GM10248 (cell line): ENCODE measurements around the gene ARHGEF7.

Source experiments
- CTCF ChIA-PET: fragments of 300-600 bp; sonication (Branson Sonifier 250); formaldehyde crosslinking; extraction: SDS; loops from one replicate; lab custom pipeline; 2021; ENCODE audit warnings: antibody characterized with exemption; lab: Yijun Ruan, JAX
- POLR2A ChIA-PET: fragments of 350-650 bp; sonication (Branson Sonifier 250); formaldehyde crosslinking; extraction: SDS; loops from one replicate; lab custom pipeline; 2020; ENCODE audit warnings: antibody characterized with exemption; lab: Yijun Ruan, JAX
- DNase-seq: peaks from one replicate; pipeline ENCODE4 v3.0.0; 2012; ENCODE audit errors: extremely low spot score
- CTCF ChIP-seq: IDR thresholded peaks from 2 replicates; pipeline ENCODE4 v1.5.1; 2012; ENCODE audit warnings: mild to moderate bottlenecking, low read depth; ENCODE audit errors: extremely low read depth, missing control alignments, control extremely low read depth

ARHGEF7 gene

GRCh38 chr13:111121506-111121905 lies 6.4 kb downstream of the ARHGEF7 start:
- ChIA-PET POLR2A (no interaction called here), CTCF (no interaction called here)

GRCh38 chr13:111122056-111122455 lies 6.9 kb downstream of the ARHGEF7 start:
- CTCF ChIA-PET = no interaction called here
- no peak for TF ChIP-seq CTCF

More at GRCh38 chr13:111121506-111121905, 6.4 kb downstream of the ARHGEF7 start:
- no peak for TF ChIP-seq CTCF
- no peak for DNase-seq

GRCh38 chr13:111122631-111123030 lies 7.5 kb downstream of the ARHGEF7 start:
- DNase-seq = no peak
- ChIA-PET POLR2A (no interaction called here), CTCF (no interaction called here)
- no peak for TF ChIP-seq CTCF

More at GRCh38 chr13:111122056-111122455, 6.9 kb downstream of the ARHGEF7 start:
- no peak for DNase-seq
- POLR2A ChIA-PET = no interaction called here

- DNase-seq = no peak
- TF ChIP-seq CTCF = no peak
- ChIA-PET POLR2A (no interaction called here), CTCF (no interaction called here)
Observed at GRCh38 chr13:111123221-111123620, 8.1 kb downstream of the ARHGEF7 start.

GRCh38 chr13:111123649-111124048 lies 8.5 kb downstream of the ARHGEF7 start:
- CTCF ChIA-PET = no interaction called here
- no peak for DNase-seq
- TF ChIP-seq CTCF = no peak
- POLR2A ChIA-PET = no interaction called here

GRCh38 chr13:111126509-111126908 lies 11.4 kb downstream of the ARHGEF7 start:
- POLR2A ChIA-PET = no interaction called here

More at GRCh38 chr13:111126509-111126908, 11.4 kb downstream of the ARHGEF7 start:
- TF ChIP-seq CTCF = no peak
- no peak for DNase-seq
- CTCF ChIA-PET = interaction anchor here (0.9 to 1.2 kb wide), 2 partner anchors 59 kb away, joined by 3 read pairs; no protein-coding TSS in a partner anchor
